Measurements from ENCODE around the gene GCC2.
"Not testable (repeated sequence)": the region's sequence is repeated elsewhere in the genome, so short reads cannot be mapped to it uniquely, and the experiment has no call there.

Gene GCC2

GRCh38 chr2:108553209-108553919 lies 104.4 kb downstream of the GCC2 start:
- no peak overlapping the region for H3K4me3 ChIP-seq (ENCODE audit: control insufficient read depth, low read depth, low read length)
- no peak for TF ChIP-seq CTCF (conservative IDR thresholded peaks at IDR 0.05; ENCODE audit: control insufficient read depth, insufficient read depth, low read depth, low read length)
- DNase-seq (ENCODE audit: low read depth): no peak

GRCh38 chr2:108554528-108554927 lies 105.5 kb downstream of the GCC2 start:
- no peak overlapping the region for H3K4me3 ChIP-seq (ENCODE audit: control insufficient read depth, low read depth, low read length)
- no peak for DNase-seq (ENCODE audit: low read depth)
- TF ChIP-seq CTCF (conservative IDR thresholded peaks at IDR 0.05; ENCODE audit: control insufficient read depth, insufficient read depth, low read depth, low read length): no peak

- no peak for DNase-seq (ENCODE audit: low read depth)
- no peak for TF ChIP-seq CTCF (conservative IDR thresholded peaks at IDR 0.05; ENCODE audit: control insufficient read depth, insufficient read depth, low read depth, low read length)
- H3K4me3 ChIP-seq (ENCODE audit: control insufficient read depth, low read depth, low read length): no peak overlapping the region
These were observed 106.6 kb downstream of the GCC2 start for GRCh38 chr2:108555572-108555971.

GRCh38 chr2:108556581-108556980 lies 107.6 kb downstream of the GCC2 start:
- DNase-seq (ENCODE audit: low read depth); H3K4me3 ChIP-seq (ENCODE audit: control insufficient read depth, low read depth, low read length): not testable (repeated sequence)
